Measurements from ENCODE around the gene SHB. TPM values are rescaled to one million over a fixed set of nuclear protein-coding genes. Genes with fewer than 3 reads are reported as not detected.

Gene SHB
- total and polyA plus RNA-seq, 2 donors (not counting 1 experiment from before 2014, with no cell fraction given) = 9.9 to 13.9 TPM

GRCh38 chr9:37995961-37996818 lies 72.8 kb downstream of the SHB start:
- DNase-seq (ENCODE audit: low read depth in 2 of 2) = no peak
- H3K79me2 ChIP-seq (ENCODE audit: control insufficient read depth, insufficient read depth, low read length) = peaks cover 46% of the 10 kb centered on the region
- peaks cover 38% of the 10 kb centered on the region for H3K4me1 ChIP-seq (ENCODE audit: control insufficient read depth, extremely low read depth, insufficient read depth, low read length)
- no peak overlapping the region for H3K4me3 ChIP-seq (replicated peaks in 1 of 4; ENCODE audit: control extremely low read depth in 1 of 4, insufficient read depth in 1 of 4, low read depth in 3 of 4, low read length in 4 of 4)
- TF ChIP-seq CTCF (conservative IDR thresholded peaks at IDR 0.05 in 1 of 2, IDR thresholded peaks at IDR 0.05 in 1 of 2; ENCODE audit: low read depth in 1 of 2, low read length in 2 of 2) (no peak), EZH2 (IDR thresholded peaks at IDR 0.05; ENCODE audit: low read length, missing control alignments) (no peak)
- H3K9me3 ChIP-seq (ENCODE audit: control insufficient read depth, insufficient read depth, low read depth, low read length) = no peaks in the 10 kb centered on the region
- H3K27me3 ChIP-seq (ENCODE audit: control insufficient read depth, insufficient read depth, low read length) = no peaks in the 10 kb centered on the region
- no peaks in the 10 kb centered on the region for H3K36me3 ChIP-seq (ENCODE audit: control insufficient read depth, insufficient read depth, low read length)
- no peaks in the 10 kb centered on the region for H4K20me1 ChIP-seq (ENCODE audit: control insufficient read depth, extremely low read depth, insufficient read depth, low read length)
- no peak overlapping the region for H2AFZ ChIP-seq (ENCODE audit: low read length)
- peak overlapping the region; percentile 56 for H3K4me2 ChIP-seq (ENCODE audit: extremely low read depth, insufficient read depth, low read length)
- H3K9ac ChIP-seq (ENCODE audit: insufficient read depth, low read length) = no peak overlapping the region
- peak overlapping the region; percentile 90 for H3K27ac ChIP-seq (ENCODE audit: insufficient read depth, low read length)

GRCh38 chr9:37995348-37995737 lies 73.7 kb downstream of the SHB start:
- Histone ChIP-seq H3K36me3 (ENCODE audit: control insufficient read depth, insufficient read depth, low read length) (peaks cover 2% of the 10 kb centered on the region), H3K4me3 (replicated peaks in 1 of 4; ENCODE audit: control extremely low read depth in 1 of 4, insufficient read depth in 1 of 4, low read depth in 3 of 4, low read length in 4 of 4) (peak overlapping the region in 2 of 4 experiments; percentile 27 to 31), H3K4me1 (ENCODE audit: control insufficient read depth, extremely low read depth, insufficient read depth, low read length) (peaks cover 38% of the 10 kb centered on the region), H3K9ac (ENCODE audit: insufficient read depth, low read length) (peak overlapping the region; percentile 45), H2AFZ (ENCODE audit: low read length) (no peak overlapping the region), H3K79me2 (ENCODE audit: control insufficient read depth, insufficient read depth, low read length) (peaks cover 49% of the 10 kb centered on the region), H3K27ac (ENCODE audit: insufficient read depth, low read length) (peak overlapping the region; percentile 90), H4K20me1 (ENCODE audit: control insufficient read depth, extremely low read depth, insufficient read depth, low read length) (no peaks in the 10 kb centered on the region), H3K4me2 (ENCODE audit: extremely low read depth, insufficient read depth, low read length) (peak overlapping the region; percentile 56), H3K27me3 (ENCODE audit: control insufficient read depth, insufficient read depth, low read length) (no peaks in the 10 kb centered on the region), H3K9me3 (ENCODE audit: control insufficient read depth, insufficient read depth, low read depth, low read length) (no peaks in the 10 kb centered on the region)
- no peak for DNase-seq (ENCODE audit: low read depth in 2 of 2)
- TF ChIP-seq EZH2 (IDR thresholded peaks at IDR 0.05; ENCODE audit: low read length, missing control alignments) (no peak), CTCF (conservative IDR thresholded peaks at IDR 0.05 in 1 of 2, IDR thresholded peaks at IDR 0.05 in 1 of 2; ENCODE audit: low read depth in 1 of 2, low read length in 2 of 2) (no peak)

GRCh38 chr9:37994639-37995347 lies 74.2 kb downstream of the SHB start:
- DNase-seq (ENCODE audit: low read depth in 2 of 2) = peak; percentile 75 to 95
- Histone ChIP-seq H3K79me2 (ENCODE audit: control insufficient read depth, insufficient read depth, low read length) (peaks cover 44% of the 10 kb centered on the region), H2AFZ (ENCODE audit: low read length) (no peak overlapping the region), H3K4me1 (ENCODE audit: control insufficient read depth, extremely low read depth, insufficient read depth, low read length) (peaks cover 35% of the 10 kb centered on the region), H3K36me3 (ENCODE audit: control insufficient read depth, insufficient read depth, low read length) (peaks cover 2% of the 10 kb centered on the region), H3K9ac (ENCODE audit: insufficient read depth, low read length) (peak overlapping the region; percentile 45), H3K9me3 (ENCODE audit: control insufficient read depth, insufficient read depth, low read depth, low read length) (no peaks in the 10 kb centered on the region), H3K4me2 (ENCODE audit: extremely low read depth, insufficient read depth, low read length) (peak overlapping the region; percentile 56), H3K27me3 (ENCODE audit: control insufficient read depth, insufficient read depth, low read length) (no peaks in the 10 kb centered on the region), H4K20me1 (ENCODE audit: control insufficient read depth, extremely low read depth, insufficient read depth, low read length) (no peaks in the 10 kb centered on the region), H3K27ac (ENCODE audit: insufficient read depth, low read length) (peak overlapping the region; percentile 90), H3K4me3 (replicated peaks in 1 of 4; ENCODE audit: control extremely low read depth in 1 of 4, insufficient read depth in 1 of 4, low read depth in 3 of 4, low read length in 4 of 4) (peak overlapping the region; percentile 7 to 31 (median 22))
- no peak for TF ChIP-seq EZH2 (IDR thresholded peaks at IDR 0.05; ENCODE audit: low read length, missing control alignments)
- TF ChIP-seq CTCF (conservative IDR thresholded peaks at IDR 0.05 in 1 of 2, IDR thresholded peaks at IDR 0.05 in 1 of 2; ENCODE audit: low read depth in 1 of 2, low read length in 2 of 2) = no peak
